Vagina (tissue), 2 donors: ENCODE results near the gene POMGNT2.

ENCODE experiments used
- CTCF ChIP-seq, 3 experiments: fragments of 450-650 bp in 2 of 3; fragments of 200-600 bp in 1 of 3; sonication (generic) in 1 of 3; IDR thresholded peaks; one replicate each; pipeline ENCODE4 v1.5.1; 2017 to 2019; ENCODE audit warnings: antibody characterized with exemption in 3 of 3, mild to moderate bottlenecking in 2 of 3, moderate library complexity in 2 of 3
- POLR2A ChIP-seq, 2 donors: fragments of 450-650 bp; IDR thresholded peaks; one replicate each; pipeline ENCODE4 v1.6.1; 2017; ENCODE audit warnings: antibody characterized with exemption in 2 of 2, mild to moderate bottlenecking in 2 of 2, moderate library complexity in 2 of 2
- POLR2AphosphoS5 ChIP-seq, 2 donors: sonication (generic); formaldehyde crosslinking; IDR thresholded peaks; one replicate each; pipeline ENCODE4 v1.9.0; 2017; ENCODE audit warnings: antibody characterized with exemption in 2 of 2, mild to moderate bottlenecking in 2 of 2, low read depth in 1 of 2; ENCODE audit not compliant: insufficient read depth in 1 of 2

- no peak for TF ChIP-seq CTCF (IDR thresholded peaks at IDR 0.05)
- TF ChIP-seq POLR2AphosphoS5 (IDR thresholded peaks at IDR 0.05; ENCODE audit: insufficient read depth in 1 of 2, low read depth in 1 of 2) = no peak
- TF ChIP-seq POLR2A (IDR thresholded peaks at IDR 0.05) = no peak
Observed at GRCh38 chr3:43094381-43094780, 11.5 kb downstream of the POMGNT2 start.
